Measurements from ENCODE around the gene SLC6A7.
"Not testable (repeated sequence)": the region's sequence is repeated elsewhere in the genome, so short reads cannot be mapped to it uniquely, and the experiment has no call there.

SLC6A7 gene

GRCh38 chr5:150219861-150220260, 30.0 kb downstream of the SLC6A7 start:
- no peak for DNase-seq

- no peak for DNase-seq
These were observed 31.6 kb downstream of the SLC6A7 start for GRCh38 chr5:150221471-150221870.

GRCh38 chr5:150222906-150223305, 33.0 kb downstream of the SLC6A7 start:
- DNase-seq, result no peak

- no peak for DNase-seq
These were observed 33.6 kb downstream of the SLC6A7 start for GRCh38 chr5:150223474-150223873.

GRCh38 chr5:150224483-150225027, 34.7 kb downstream of the SLC6A7 start:
- DNase-seq, result no peak

GRCh38 chr5:150227036-150227435, 37.2 kb downstream of the SLC6A7 start:
- no peak for DNase-seq

GRCh38 chr5:150227606-150228273, 37.9 kb downstream of the SLC6A7 start:
- DNase-seq, result no peak

- DNase-seq, result no peak
These were observed 39.7 kb downstream of the SLC6A7 start for GRCh38 chr5:150229571-150229970.

GRCh38 chr5:150230842-150231241, 41.0 kb downstream of the SLC6A7 start:
- no peak for DNase-seq

- DNase-seq, result not testable (repeated sequence)
These were observed 43.8 kb downstream of the SLC6A7 start for GRCh38 chr5:150233706-150234105.

GRCh38 chr5:150234576-150235499, 45.0 kb downstream of the SLC6A7 start:
- no peak for DNase-seq

GRCh38 chr5:150235500-150235854, 45.6 kb downstream of the SLC6A7 start:
- no peak for DNase-seq

GRCh38 chr5:150236313-150236712, 46.5 kb downstream of the SLC6A7 start:
- DNase-seq, result no peak

GRCh38 chr5:150236981-150237754, 47.3 kb downstream of the SLC6A7 start:
- DNase-seq, result no peak

GRCh38 chr5:150238646-150239045, 48.8 kb downstream of the SLC6A7 start:
- DNase-seq, result no peak

GRCh38 chr5:150239099-150239793, 49.4 kb downstream of the SLC6A7 start:
- DNase-seq, result no peak

- no peak for DNase-seq
These were observed 49.9 kb downstream of the SLC6A7 start for GRCh38 chr5:150239794-150240122.

GRCh38 chr5:150241298-150242160, 51.7 kb downstream of the SLC6A7 start:
- DNase-seq, result no peak

- DNase-seq, result no peak
These were observed 52.5 kb downstream of the SLC6A7 start for GRCh38 chr5:150242251-150242894.

- DNase-seq, result no peak
These were observed 53.7 kb downstream of the SLC6A7 start for GRCh38 chr5:150243590-150243989.

GRCh38 chr5:150244209-150244608, 54.3 kb downstream of the SLC6A7 start:
- no peak for DNase-seq
